Ecto neural progenitor cell (in vitro differentiated cells): ENCODE results near the gene MTG1.

ENCODE experiments used
- DNase-seq: peaks from one replicate; pipeline ENCODE4 v3.0.0-alpha.2; 2018; ENCODE audit warnings: low spot score

MTG1 gene

GRCh38 chr10:133394064-133394663 lies at the start of gene MTG1:
MTG1 (plus strand) TSS chr10:133394157; CDS start chr10:133394221, 64 bp downstream.
- peak; percentile 96 for DNase-seq

GRCh38 chr10:133344236-133344635 lies 49.7 kb upstream of the MTG1 start:
- no peak for DNase-seq

GRCh38 chr10:133346413-133346812 lies 47.5 kb upstream of the MTG1 start:
- no peak for DNase-seq

- DNase-seq, result no peak
Measured at GRCh38 chr10:133347710-133348517, 46.0 kb upstream of the MTG1 start.

GRCh38 chr10:133349160-133349568 lies 44.8 kb upstream of the MTG1 start:
- DNase-seq, result no peak

GRCh38 chr10:133349577-133350011 lies 44.4 kb upstream of the MTG1 start:
- no peak for DNase-seq

GRCh38 chr10:133350283-133350949 lies 43.5 kb upstream of the MTG1 start:
- DNase-seq, result no peak

- no peak for DNase-seq
Measured at GRCh38 chr10:133350950-133351329, 43.0 kb upstream of the MTG1 start.

- DNase-seq, result no peak
Measured at GRCh38 chr10:133351408-133352318, 42.3 kb upstream of the MTG1 start.

GRCh38 chr10:133353202-133353959 lies 40.6 kb upstream of the MTG1 start:
- DNase-seq, result no peak

- no peak for DNase-seq
Measured at GRCh38 chr10:133353988-133354605, 39.9 kb upstream of the MTG1 start.

GRCh38 chr10:133354672-133355240 lies 39.2 kb upstream of the MTG1 start:
- no peak for DNase-seq

GRCh38 chr10:133355266-133355665 lies 38.7 kb upstream of the MTG1 start:
- no peak for DNase-seq

- DNase-seq, result no peak
Measured at GRCh38 chr10:133355991-133356390, 38.0 kb upstream of the MTG1 start.

- DNase-seq, result no peak
Measured at GRCh38 chr10:133356549-133357284, 37.2 kb upstream of the MTG1 start.

- peak; percentile 84 for DNase-seq
Measured at GRCh38 chr10:133357285-133358161, 36.4 kb upstream of the MTG1 start, which contains the start of gene FUOM. FUOM (minus strand) TSS chr10:133358019; CDS start chr10:133358007, 12 bp downstream.

- DNase-seq, result no peak
Measured at GRCh38 chr10:133358162-133358924, 35.6 kb upstream of the MTG1 start.

GRCh38 chr10:133358925-133359310 lies 35.0 kb upstream of the MTG1 start:
- DNase-seq, result no peak
